NB4 (cell line): ENCODE measurements around the gene ITSN1.
"Not testable (repeated sequence)": the region's sequence is repeated elsewhere in the genome, so short reads cannot be mapped to it uniquely, and the experiment has no call there.

Experiments
- DNase-seq: peaks from one replicate; pipeline ENCODE4 v3.0.0; 2010; ENCODE audit warnings: low read depth
- H3K4me3 ChIP-seq: one replicate; pipeline ENCODE4 v1.5.1; 2011; ENCODE audit warnings: mild to moderate bottlenecking, low read depth, low read length, moderate library complexity
- MYC ChIP-seq: IDR thresholded peaks from 2 replicates; pipeline ENCODE4 v1.6.1; 2011; ENCODE audit warnings: low read depth, low read length
- POLR2A ChIP-seq: IDR thresholded peaks from 2 replicates; pipeline ENCODE4 v1.6.1; 2011; ENCODE audit warnings: mild to moderate bottlenecking; ENCODE audit not compliant: insufficient read length; ENCODE audit errors: extremely low read depth
- TF ChIP-seq, protein P1 (sequence below): IDR thresholded peaks from one replicate; pipeline ENCODE4 v1.5.1; 2012; ENCODE audit warnings: low read depth, low read length
- TF ChIP-seq, protein P2 (sequence below): IDR thresholded peaks from 2 replicates; pipeline ENCODE4 v1.6.1; 2011; ENCODE audit warnings: low read depth, low read length

ITSN1 gene

DNA sequence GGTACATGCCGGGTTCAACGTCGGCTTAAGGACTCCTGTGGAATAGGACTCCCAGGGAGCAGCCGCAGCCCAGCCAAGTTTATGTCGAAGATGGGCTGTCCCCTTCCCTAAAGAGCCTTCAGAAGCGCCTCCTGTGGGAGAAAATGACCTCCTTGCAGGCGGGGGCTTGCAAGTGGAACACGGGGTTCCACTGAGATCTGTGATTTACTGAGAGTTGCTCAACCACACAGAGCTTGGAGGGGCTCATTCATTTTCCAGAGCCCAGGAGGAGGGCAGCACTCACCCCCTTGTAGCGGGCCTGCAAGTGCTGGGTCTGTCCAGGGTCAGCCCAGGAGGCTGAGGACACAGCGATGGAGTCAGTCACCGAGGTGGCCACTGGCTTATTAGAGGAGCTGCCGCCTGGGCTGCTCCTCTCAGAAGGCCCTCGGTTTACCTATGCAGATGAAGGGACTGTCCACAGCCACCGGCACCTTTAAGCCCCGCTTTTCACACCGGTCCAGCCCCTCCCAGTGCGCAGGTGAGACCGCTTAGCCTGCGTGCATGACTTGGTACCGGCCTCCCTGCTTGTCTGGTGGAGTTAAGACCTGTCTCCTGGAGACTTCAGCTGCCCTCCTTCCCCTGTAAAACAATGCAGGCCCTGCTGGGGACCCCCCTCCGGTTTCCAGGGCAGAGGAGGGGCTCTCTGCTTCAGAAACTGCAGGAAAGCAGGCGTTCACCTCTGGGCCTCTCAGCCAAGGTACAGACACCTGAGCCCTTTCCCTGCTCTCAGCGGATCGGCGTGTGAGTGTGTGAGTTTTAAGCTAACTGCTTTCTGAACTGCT lies 215.8 kb downstream of the ITSN1 start:
- TF ChIP-seq POLR2A, result no peak
- TF ChIP-seq, protein P1, sequence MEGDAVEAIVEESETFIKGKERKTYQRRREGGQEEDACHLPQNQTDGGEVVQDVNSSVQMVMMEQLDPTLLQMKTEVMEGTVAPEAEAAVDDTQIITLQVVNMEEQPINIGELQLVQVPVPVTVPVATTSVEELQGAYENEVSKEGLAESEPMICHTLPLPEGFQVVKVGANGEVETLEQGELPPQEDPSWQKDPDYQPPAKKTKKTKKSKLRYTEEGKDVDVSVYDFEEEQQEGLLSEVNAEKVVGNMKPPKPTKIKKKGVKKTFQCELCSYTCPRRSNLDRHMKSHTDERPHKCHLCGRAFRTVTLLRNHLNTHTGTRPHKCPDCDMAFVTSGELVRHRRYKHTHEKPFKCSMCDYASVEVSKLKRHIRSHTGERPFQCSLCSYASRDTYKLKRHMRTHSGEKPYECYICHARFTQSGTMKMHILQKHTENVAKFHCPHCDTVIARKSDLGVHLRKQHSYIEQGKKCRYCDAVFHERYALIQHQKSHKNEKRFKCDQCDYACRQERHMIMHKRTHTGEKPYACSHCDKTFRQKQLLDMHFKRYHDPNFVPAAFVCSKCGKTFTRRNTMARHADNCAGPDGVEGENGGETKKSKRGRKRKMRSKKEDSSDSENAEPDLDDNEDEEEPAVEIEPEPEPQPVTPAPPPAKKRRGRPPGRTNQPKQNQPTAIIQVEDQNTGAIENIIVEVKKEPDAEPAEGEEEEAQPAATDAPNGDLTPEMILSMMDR, result no peak
- TF ChIP-seq, protein P2, sequence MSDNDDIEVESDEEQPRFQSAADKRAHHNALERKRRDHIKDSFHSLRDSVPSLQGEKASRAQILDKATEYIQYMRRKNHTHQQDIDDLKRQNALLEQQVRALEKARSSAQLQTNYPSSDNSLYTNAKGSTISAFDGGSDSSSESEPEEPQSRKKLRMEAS, result no peak
- TF ChIP-seq MYC, result no peak
- DNase-seq, result no peak
- no peak overlapping the region for H3K4me3 ChIP-seq

DNA sequence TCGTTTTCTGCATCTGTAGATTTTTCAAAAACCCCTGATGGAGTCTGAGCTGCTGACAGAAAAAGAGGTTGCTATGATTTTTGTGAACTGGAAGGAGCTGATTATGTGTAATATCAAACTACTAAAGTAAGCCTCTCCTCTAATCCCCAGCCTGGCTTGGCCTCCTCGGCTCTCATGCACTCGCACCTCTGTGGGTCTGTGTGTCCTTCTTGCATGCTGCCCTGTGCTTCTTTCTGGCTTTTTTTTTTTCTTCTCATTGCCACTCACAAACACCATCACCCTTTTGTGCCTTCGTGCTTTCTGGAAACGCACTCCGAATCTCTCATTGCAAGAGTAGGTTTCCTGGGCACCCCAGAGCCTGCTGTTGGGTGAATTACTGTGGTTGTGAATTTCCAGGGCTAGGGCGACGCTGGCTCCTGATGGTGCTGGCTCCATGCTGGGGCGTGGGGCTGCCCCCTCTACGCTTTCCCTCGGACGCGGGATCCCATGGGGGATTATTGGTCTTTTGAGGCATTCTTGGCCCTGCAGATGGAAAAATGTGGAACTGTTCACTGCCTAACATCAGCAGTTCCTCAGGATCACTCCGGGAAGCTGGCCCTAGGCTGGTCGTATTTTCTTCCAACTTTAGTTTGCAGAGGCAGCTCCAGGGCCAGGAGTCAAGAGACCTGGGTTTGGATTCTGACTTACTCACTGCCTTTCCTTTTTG lies 216.5 kb downstream of the ITSN1 start:
- TF ChIP-seq POLR2A, result no peak
- TF ChIP-seq MYC, result no peak
- no peak overlapping the region for H3K4me3 ChIP-seq
- no peak for DNase-seq

DNA sequence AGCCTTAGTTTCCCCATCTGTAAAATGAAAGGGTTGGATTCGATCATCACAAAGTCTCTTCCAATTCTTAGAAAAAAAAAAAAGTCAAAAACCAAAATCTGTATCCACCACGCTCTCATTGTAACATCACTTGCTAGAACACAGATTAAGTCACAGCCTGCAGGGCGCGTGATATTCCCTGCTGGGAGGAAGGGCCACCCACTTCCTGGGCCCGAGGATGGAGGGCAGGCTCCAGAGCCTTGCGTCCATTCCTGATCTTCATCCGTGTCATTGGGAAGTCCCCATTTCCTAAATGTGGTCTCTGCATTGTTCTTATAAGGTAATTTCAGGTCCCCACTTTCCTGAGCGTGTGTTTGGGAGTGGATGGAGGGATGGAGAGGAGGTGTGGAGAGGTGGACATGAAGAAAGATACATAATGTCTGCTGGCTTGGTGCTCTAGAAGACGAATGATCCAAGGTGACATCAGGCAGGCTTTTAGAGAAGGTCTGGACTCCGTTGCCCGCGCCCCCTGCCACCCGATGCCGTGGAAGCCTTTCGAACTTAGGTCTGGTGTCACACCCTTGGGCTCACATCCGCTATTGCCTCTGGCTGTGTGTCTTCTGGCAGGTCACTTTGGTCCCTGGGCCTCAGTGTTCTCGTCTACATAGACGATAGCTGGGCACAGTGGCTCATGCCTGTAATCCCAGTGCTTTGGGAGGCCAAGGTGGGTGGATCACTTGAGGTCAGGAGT lies 217.2 kb downstream of the ITSN1 start:
- no peak for DNase-seq
- TF ChIP-seq, protein P2, result no peak
- no peak for TF ChIP-seq MYC
- TF ChIP-seq, protein P1, result no peak
- no peak for TF ChIP-seq POLR2A
- no peak overlapping the region for H3K4me3 ChIP-seq

DNA sequence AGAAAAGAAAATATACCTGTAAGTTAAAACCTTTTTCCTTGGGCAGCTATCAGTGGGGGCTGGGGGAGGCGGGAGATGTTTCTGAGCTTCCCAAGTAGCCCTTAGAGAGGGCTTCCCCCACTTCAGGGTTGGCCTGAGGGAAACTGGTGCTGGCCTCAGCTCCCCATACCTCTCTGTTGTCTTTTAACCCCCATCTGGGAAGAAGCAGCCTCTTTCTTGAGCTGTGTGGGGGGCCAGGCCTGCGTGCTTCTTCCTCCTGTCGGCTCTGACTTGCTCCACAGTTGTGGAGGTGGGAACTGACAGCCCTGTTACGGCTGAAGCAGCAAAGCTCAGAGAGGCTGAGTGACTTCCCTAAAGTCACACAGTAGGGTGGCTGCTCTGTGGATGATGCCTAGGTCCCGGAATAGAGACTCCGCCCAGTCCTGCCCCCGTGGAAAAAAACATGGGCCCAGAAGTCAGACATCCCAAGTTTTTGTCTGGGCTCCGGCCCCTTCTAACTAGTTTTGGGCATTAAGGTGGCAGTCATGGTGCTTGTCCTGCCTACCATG lies 218.1 kb downstream of the ITSN1 start:
- no peak for DNase-seq
- no peak overlapping the region for H3K4me3 ChIP-seq
- TF ChIP-seq, protein P1, result no peak
- TF ChIP-seq MYC, result no peak
- no peak for TF ChIP-seq POLR2A
- TF ChIP-seq, protein P2, result no peak

DNA sequence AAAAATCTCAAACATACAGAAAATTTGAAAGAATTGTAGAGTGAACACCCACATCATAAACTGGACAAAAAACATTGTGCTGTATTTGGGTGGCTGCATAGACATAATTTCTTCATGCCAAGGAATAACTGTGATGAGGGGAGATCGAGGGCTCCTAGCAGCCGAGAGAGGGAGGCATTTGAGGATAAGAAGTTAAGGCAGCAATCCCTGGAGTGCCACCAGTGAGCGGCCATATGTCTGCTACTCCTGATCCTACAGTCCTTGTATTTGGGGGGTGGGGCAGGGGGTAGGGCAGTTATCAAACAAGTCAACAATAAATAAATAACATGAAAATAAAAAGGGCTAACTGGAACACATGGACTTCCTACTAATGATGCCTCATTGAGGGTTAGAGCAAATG lies 218.8 kb downstream of the ITSN1 start:
- no peak for DNase-seq
- no peak overlapping the region for H3K4me3 ChIP-seq
- TF ChIP-seq POLR2A, result no peak
- TF ChIP-seq, protein P2, result no peak
- TF ChIP-seq, protein P1, result no peak
- TF ChIP-seq MYC, result no peak

DNA sequence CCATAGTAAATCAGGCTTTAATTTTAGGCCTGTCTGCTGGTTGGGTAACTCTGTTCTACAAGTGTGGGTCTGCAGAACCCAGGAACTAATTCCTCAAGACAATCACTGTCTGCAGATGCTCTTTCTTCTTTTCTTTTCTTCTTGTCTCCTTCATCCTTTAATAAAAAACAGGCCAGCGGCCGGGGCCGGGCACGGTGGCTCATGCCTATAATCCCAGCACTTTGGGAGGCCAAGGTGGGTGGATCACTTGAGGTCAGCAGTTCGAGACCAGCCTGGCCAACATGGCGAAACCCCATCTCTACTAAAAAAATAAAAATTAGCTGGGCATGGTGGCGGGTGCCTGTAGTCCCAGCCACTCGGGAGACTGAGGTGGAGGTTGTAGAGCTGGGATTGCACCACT lies 220.9 kb downstream of the ITSN1 start:
- H3K4me3 ChIP-seq, DNase-seq: not testable (repeated sequence)
